Psoas muscle (tissue), 8 donors: ENCODE data around the gene EHD4. TPM values are rescaled to one million over a fixed set of nuclear protein-coding genes. Genes with fewer than 3 reads are reported as not detected.

Experiments
- ATAC-seq, 4 donors: fragments of 200-7000 bp; cut with Tn5 transposase; one replicate each; pipeline ENCODE4 v1.9.1; 2020; ENCODE audit warnings: moderate library complexity in 3 of 4, mild to moderate bottlenecking in 2 of 4
- DNase-seq, 2 donors: peaks; one replicate each; pipeline ENCODE4 v3.0.0-alpha.2; 2020
- H3K27ac ChIP-seq: fragments of 200-600 bp; one replicate; pipeline ENCODE4 v1.8.0; 2022
- H3K27me3 ChIP-seq, 3 donors: fragments of 200-600 bp in 1 of 3; one replicate each; pipeline versions ENCODE4 v1.6.1 to v1.8.0; 2013 to 2022; ENCODE audit warnings: low read length in 2 of 3, mild to moderate bottlenecking in 2 of 3, moderate library complexity in 1 of 3; ENCODE audit not compliant: insufficient read depth in 3 of 3
- H3K36me3 ChIP-seq, 2 donors: fragments of 200-600 bp in 1 of 2; one replicate each; pipeline versions ENCODE4 v1.6.1 to v1.8.0; 2013 to 2022; ENCODE audit warnings: low read depth in 1 of 2, mild to moderate bottlenecking in 1 of 2, moderate library complexity in 1 of 2; ENCODE audit not compliant: insufficient read depth in 1 of 2
- H3K4me1 ChIP-seq: fragments of 200-600 bp; one replicate; pipeline ENCODE4 v1.8.0; 2022
- H3K4me3 ChIP-seq: fragments of 200-600 bp; one replicate; pipeline ENCODE4 v1.8.0; 2022; ENCODE audit warnings: mild to moderate bottlenecking
- H3K9me3 ChIP-seq: fragments of 200-600 bp; one replicate; pipeline ENCODE4 v1.8.0; 2022
- WGBS, 3 donors: extraction: QIAGEN DNeasy Blood & Tissue Kit; methylation state at CpG; one replicate each; pipeline versions ENCODE4 v1.1.6 to v1.1.7; 2013; 5-methylcytosine and 5-hydroxymethylcytosine counted together
- intact Hi-C, 2 donors: fragments of 100-400 bp; cut with DNase I; formaldehyde crosslinking; loops; one replicate each; pipeline versions ENCODE4 v1.11.0 to v1.14.2; 2022
- polyA plus RNA-seq, 3 donors: library from polyadenylated mRNA; stranded (reverse); fragments of 200-250 nt; gene quantifications; one replicate each; pipeline ENCODE4 v1.2.3, GENCODE V29; 2013
- total RNA-seq, 4 donors: library from RNA; stranded (reverse); fragmentation: NEBNext Ultra II Directional in 2 of 4; extraction: Animal tissue kit (Norgen Biotek cat#: 25700) in 2 of 4; gene quantifications; one replicate each; pipeline versions ENCODE4 v1.2.1 to v1.2.4, GENCODE V29; 2021 to 2023
- TF ChIP-seq, protein P1 (sequence below): fragments of 200-600 bp; IDR thresholded peaks from one replicate; pipeline ENCODE4 v1.8.0; 2022; ENCODE audit warnings: antibody characterized with exemption
- donor health status: healthy with polysubstance abuse.
- donor health status: DM: no; HTN: no; CAD: no; lungs with moderate emphysema.
- donor health status: Bipolar disorder and iron deficiency.
- donor health status: healthy.
- donor health status: DM: yes; HTN: yes; CAD: no.
- donor health status: DM: no; HTN: no; CAD: no.
- donor health status: DM: no; HTN: no; CAD: no.
- donor health status: DM: yes; HTN: yes; CAD: no.

EHD4 gene
- total and polyA plus RNA-seq, 7 donors, result 1.7 to 9.6 (median 5.3) TPM

DNA sequence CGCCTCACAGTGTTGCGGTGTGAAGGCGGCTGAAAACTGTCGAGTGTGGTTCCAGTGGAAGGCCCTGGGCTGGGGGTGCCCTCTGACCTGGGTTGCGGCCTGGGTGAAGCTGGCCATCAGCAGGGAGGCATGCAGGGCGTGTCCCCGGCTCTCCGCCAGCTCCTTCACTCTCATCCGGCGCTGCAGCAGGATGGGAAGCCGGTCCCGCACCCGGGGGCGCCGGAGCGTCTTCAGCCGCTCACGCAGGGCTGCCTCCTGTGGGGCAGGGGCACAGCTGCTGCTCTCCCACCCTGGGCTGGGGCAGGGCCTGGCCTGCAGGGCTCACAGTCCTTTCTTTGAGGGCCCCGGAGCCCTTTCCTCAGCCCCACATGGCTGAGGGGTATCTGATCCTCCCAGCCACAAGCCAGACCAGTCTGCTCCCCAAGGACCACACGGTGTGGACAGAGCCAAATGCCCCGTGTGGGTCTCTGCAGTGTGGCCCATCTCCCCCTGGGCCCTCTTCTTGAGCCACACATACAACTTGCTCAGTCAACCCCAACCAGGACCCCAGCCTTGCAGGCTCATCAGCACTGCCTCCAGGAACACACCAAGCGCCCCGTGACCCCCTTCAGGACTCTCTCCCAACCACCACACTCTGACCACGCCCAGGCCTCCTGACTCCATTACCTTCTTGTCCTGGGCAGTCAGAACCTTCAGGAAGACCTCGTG lies 105.3 kb downstream of the EHD4 start:
- H3K27ac ChIP-seq, result no peak overlapping the region
- TF ChIP-seq, protein P1, sequence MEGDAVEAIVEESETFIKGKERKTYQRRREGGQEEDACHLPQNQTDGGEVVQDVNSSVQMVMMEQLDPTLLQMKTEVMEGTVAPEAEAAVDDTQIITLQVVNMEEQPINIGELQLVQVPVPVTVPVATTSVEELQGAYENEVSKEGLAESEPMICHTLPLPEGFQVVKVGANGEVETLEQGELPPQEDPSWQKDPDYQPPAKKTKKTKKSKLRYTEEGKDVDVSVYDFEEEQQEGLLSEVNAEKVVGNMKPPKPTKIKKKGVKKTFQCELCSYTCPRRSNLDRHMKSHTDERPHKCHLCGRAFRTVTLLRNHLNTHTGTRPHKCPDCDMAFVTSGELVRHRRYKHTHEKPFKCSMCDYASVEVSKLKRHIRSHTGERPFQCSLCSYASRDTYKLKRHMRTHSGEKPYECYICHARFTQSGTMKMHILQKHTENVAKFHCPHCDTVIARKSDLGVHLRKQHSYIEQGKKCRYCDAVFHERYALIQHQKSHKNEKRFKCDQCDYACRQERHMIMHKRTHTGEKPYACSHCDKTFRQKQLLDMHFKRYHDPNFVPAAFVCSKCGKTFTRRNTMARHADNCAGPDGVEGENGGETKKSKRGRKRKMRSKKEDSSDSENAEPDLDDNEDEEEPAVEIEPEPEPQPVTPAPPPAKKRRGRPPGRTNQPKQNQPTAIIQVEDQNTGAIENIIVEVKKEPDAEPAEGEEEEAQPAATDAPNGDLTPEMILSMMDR, result no peak
- intact Hi-C loops, result no loop called here
- no peak for ATAC-seq
- H3K27me3 ChIP-seq, result no peaks in the 10 kb centered on the region
- DNase-seq, result no peak
- H3K36me3 ChIP-seq, result no peaks in the 10 kb centered on the region
- H3K4me1 ChIP-seq, result no peaks in the 10 kb centered on the region
- H3K9me3 ChIP-seq, result no peaks in the 10 kb centered on the region
- 86 to 88% (median 86%) methylated on average over 25 of the region's 25 CpGs for WGBS, 3 donors
- H3K4me3 ChIP-seq, result no peak overlapping the region

DNA sequence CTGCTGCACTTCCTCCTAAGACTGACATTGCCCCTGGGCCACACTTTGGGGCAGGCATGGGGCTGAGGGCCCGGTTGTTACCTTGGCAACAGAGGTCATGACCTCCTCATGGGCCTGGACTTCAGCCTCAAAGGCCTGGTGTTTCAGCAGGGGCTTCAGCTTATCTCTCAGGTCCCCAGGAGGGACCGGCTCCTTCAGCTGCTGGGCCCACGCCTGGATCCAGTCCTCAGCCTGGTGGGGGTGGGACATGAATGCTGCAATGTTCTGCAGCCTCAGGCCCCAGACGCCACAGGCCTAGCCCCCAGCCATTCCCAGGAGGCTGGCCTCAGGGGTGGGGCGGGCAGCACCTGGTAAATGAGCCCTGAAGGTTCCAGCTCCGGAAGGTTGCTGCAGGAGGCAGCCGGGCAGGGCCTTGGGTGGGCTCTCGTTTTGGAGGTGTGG lies 106.1 kb downstream of the EHD4 start:
- intact Hi-C loops, result no loop called here
- DNase-seq, result no peak
- H3K36me3 ChIP-seq, result no peaks in the 10 kb centered on the region
- no peak overlapping the region for H3K4me3 ChIP-seq
- no peak overlapping the region for H3K27ac ChIP-seq
- 81 to 92% (median 86%) methylated on average over 8 of the region's 8 CpGs for WGBS, 3 donors
- no peak for ATAC-seq
- no peaks in the 10 kb centered on the region for H3K27me3 ChIP-seq
- TF ChIP-seq, protein P1, result no peak
- H3K4me1 ChIP-seq, result no peaks in the 10 kb centered on the region
- H3K9me3 ChIP-seq, result no peaks in the 10 kb centered on the region

DNA sequence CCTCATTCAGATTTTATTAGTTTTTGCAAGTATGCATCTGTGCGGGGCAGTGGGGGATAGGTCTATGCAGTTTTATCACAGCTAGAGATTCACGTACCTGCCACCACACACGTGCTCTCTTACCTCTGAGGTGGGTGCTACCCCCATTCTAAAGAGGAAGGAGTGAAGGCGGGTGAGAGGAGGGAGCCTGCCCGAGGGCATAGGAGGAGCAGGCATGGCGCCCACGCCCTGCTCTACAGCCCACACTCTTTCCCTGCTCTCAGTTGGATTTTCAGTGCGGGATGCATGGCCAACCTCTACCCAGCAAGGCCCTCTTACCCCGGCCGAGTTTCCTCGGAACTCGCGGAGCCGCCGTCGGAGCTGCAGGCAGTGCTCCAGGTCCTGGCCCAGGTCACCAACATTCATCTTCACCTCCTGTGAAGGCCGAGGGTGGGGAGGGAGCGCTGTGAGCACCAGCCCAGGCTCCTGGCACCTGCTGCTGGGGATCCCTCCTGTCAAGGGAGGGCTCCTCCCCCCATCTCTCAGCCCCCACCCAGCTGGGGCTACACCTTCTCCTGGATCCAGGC lies 106.8 kb downstream of the EHD4 start:
- ATAC-seq (no peak), DNase-seq (no peak)
- Histone ChIP-seq H3K9me3 (no peaks in the 10 kb centered on the region), H3K4me1 (no peaks in the 10 kb centered on the region), H3K36me3 (no peaks in the 10 kb centered on the region), H3K27me3 (no peaks in the 10 kb centered on the region), H3K27ac (no peak overlapping the region), H3K4me3 (no peak overlapping the region)
- TF ChIP-seq, protein P1, result no peak
- intact Hi-C loops, result no loop called here
- WGBS, 3 donors, result 82 to 87% (median 83%) methylated on average over 18 of the region's 18 CpGs

DNA sequence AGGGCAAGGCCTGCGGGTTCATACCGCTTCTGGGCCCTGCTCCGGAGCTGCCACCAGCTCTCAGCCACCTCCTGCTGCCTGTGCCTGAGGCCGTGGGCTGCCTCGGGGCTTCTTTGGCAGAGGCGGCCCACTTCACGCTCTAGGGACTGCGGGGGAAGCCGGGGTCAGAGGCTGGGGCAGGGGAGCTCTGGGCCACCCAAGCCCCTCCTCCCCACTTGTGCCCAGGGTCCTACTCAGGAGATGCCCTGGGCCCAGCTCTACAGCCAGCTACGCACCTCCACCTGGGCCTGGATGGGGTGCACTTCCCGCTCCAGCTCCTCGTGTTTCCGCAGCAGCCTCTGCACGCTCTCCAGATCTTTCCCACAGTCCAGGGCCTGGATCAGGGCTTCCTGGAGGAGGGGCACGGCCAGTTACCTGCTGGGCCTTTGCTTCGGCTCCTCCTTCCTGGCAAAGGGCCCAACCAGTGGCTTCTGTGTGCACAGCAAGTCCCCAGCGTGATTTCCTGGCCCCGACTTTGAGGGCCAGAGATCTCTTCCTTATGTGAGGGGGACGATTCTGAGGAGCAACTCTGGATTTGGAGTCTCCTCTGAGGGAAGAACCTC lies 109.7 kb downstream of the EHD4 start:
- Histone ChIP-seq H3K27me3 (no peaks in the 10 kb centered on the region), H3K9me3 (no peaks in the 10 kb centered on the region), H3K4me3 (no peak overlapping the region), H3K27ac (no peak overlapping the region), H3K36me3 (no peaks in the 10 kb centered on the region), H3K4me1 (no peaks in the 10 kb centered on the region)
- intact Hi-C loops, result no loop called here
- ATAC-seq (no peak), DNase-seq (no peak)
- 84 to 88% (median 85%) methylated on average over 16 to 19 of the region's 19 CpGs for WGBS, 3 donors
- TF ChIP-seq, protein P1, result no peak
